GM12878 (cell line): ENCODE data around the gene TMEM217. TPM values are rescaled to one million over a fixed set of nuclear protein-coding genes. Genes with fewer than 3 reads are reported as not detected.

Experiments
- BRCA1 ChIP-seq: IDR thresholded peaks from 2 replicates; pipeline ENCODE4 v1.6.1; 2011; ENCODE audit warnings: low read depth, low read length, improper control_type of control experiment
- CBFB ChIP-seq: IDR thresholded peaks from 2 replicates; pipeline ENCODE4 v1.6.1; 2016; ENCODE audit warnings: antibody characterized with exemption, low read depth
- EGR1 ChIP-seq, 2 experiments: IDR thresholded peaks; 1 replicate in 1 of 2; 2 replicates in 1 of 2; pipeline ENCODE4 v1.6.1; 2011 to 2012; ENCODE audit warnings: low read depth in 2 of 2, low read length in 2 of 2, borderline replicate concordance in 1 of 2, mild to moderate bottlenecking in 1 of 2, moderate library complexity in 1 of 2
- GABPA ChIP-seq: IDR thresholded peaks from 2 replicates; pipeline ENCODE4 v1.6.1; 2014; ENCODE audit warnings: antibody characterized with exemption, low read depth, mild to moderate bottlenecking, inconsistent platforms
- HCFC1 ChIP-seq: fragments of 150-350 bp; IDR thresholded peaks from 2 replicates; pipeline ENCODE4 v1.6.1; 2014; ENCODE audit warnings: low read length
- MYC ChIP-seq: IDR thresholded peaks from 2 replicates; pipeline ENCODE4 v1.6.1; 2011; ENCODE audit warnings: mild to moderate bottlenecking, low read length, moderate library complexity, inconsistent platforms; ENCODE audit not compliant: insufficient read depth, insufficient replicate concordance, insufficient read length, severe bottlenecking
- NBN ChIP-seq: fragments of 450-650 bp; IDR thresholded peaks from 2 replicates; pipeline ENCODE4 v1.6.1; 2016
- SMARCA5 ChIP-seq: fragments of 450-650 bp; IDR thresholded peaks from 2 replicates; pipeline ENCODE4 v1.6.1; 2017; ENCODE audit warnings: mild to moderate bottlenecking
- SRF ChIP-seq, 2 experiments: IDR thresholded peaks; 2 replicates each; pipeline ENCODE4 v1.6.1; 2011; ENCODE audit warnings: low read depth in 2 of 2, low read length in 2 of 2, mild to moderate bottlenecking in 1 of 2, moderate library complexity in 1 of 2
- YBX1 ChIP-seq: fragments of 450-650 bp; IDR thresholded peaks from 2 replicates; pipeline ENCODE4 v1.6.1; 2016; ENCODE audit warnings: antibody characterized with exemption
- ZBED1 ChIP-seq: IDR thresholded peaks from 2 replicates; pipeline ENCODE4 v1.6.1; 2016; ENCODE audit warnings: borderline replicate concordance
- ZNF274 ChIP-seq: IDR thresholded peaks from one replicate; pipeline ENCODE4 v1.8.0; 2011; ENCODE audit not compliant: insufficient read length, insufficient read depth
- polyA plus RNA-seq, 11 experiments: library from polyadenylated mRNA; depleted of rRNA in 4 of 11; unstranded in 6 of 11; stranded (reverse) in 5 of 11; fragments of >200 nt; fragmentation: Nextera tagmentation in 4 of 11; fragmentation: Illumina TruSeq in 1 of 11; extraction: Ambion mirVana in 4 of 11; extraction: Trizol in 1 of 11; gene quantifications; 1 replicate in 1 of 11; 2 replicates in 10 of 11; pipeline versions ENCODE4 v1.2.1 to v1.2.3, GENCODE V29; 2011 to 2016; ENCODE audit warnings: inconsistent platforms in 2 of 11, missing spikeins in 2 of 11, low read depth in 1 of 11
- total RNA-seq, 4 experiments: library from RNA; depleted of rRNA in 3 of 4; stranded (reverse); fragments of >200 nt in 3 of 4; fragmentation: Illumina TruSeq in 1 of 4; extraction: Trizol in 1 of 4; gene quantifications; 2 replicates each; pipeline versions ENCODE4 v1.2.1 to v1.2.3, GENCODE V29; 2013 to 2021
- TF ChIP-seq, protein P1 (sequence below): IDR thresholded peaks from 2 replicates; pipeline ENCODE4 v1.6.1; 2011; ENCODE audit warnings: low read depth, mild to moderate bottlenecking, low read length, moderate library complexity, borderline replicate concordance; ENCODE audit errors: extremely low read depth
- TF ChIP-seq, protein P2 (sequence below): fragments of 450-650 bp; IDR thresholded peaks from 2 replicates; pipeline ENCODE4 v1.6.1; 2016; ENCODE audit warnings: mild to moderate bottlenecking
- TF ChIP-seq, protein P3 (sequence below): fragments of 450-650 bp; IDR thresholded peaks from 2 replicates; pipeline ENCODE4 v1.6.1; 2017; ENCODE audit warnings: mild to moderate bottlenecking
- TF ChIP-seq, protein P4 (sequence below): fragments of 450-650 bp; IDR thresholded peaks from 2 replicates; pipeline ENCODE4 v1.6.1; 2016; ENCODE audit warnings: mild to moderate bottlenecking, moderate library complexity, borderline replicate concordance
- TF ChIP-seq, protein P5 (sequence below): fragments of 450-650 bp; IDR thresholded peaks from 2 replicates; pipeline ENCODE4 v1.6.1; 2018; ENCODE audit warnings: mild to moderate bottlenecking, low read depth, moderate library complexity; ENCODE audit not compliant: partially characterized antibody

The TMEM217 gene
- total and polyA plus RNA-seq, 10 of the 15 experiments (the other 5 are each of a cell fraction or from before 2014, with no cell fraction given) = 1.3 to 4.5 (median 2.3) TPM

DNA sequence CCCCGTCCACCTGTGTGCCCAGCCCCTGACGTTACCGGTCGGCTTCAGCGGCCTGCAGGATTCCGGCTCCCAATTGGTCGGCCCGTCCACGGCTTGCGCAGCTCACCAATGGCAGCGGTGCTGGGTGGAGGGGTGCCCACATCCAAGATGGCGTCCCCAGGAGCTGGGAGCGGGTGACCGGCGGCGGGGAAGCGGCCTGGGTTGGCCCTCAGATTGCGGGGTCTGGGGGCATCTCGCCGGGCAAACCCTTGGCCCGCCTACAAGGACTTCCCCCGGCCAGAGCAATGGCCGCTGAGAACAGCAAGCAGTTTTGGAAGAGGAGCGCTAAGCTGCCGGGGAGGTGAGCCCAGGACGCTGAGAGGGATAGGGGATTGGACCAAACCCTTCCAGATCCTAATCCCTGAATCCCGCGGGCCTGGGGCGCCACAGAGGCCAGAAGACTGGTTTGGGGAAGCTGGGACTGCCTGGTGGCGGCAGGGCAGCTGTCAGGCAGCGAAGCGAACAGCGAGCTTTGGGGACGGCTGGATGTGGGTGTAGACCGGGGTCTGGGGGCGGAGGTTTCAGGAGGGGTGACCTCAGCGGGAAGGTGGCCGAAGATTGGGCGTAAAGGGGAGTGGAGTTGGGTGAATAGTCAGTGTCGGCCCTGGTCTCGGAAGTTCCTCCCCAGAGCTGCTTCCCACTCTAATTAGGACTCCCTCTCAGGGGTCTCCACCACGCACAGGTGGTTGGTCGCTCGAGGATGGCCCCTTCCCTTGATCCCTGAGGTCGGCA, at the start of gene TMEM217, which contains the start of gene TBC1D22B (continued):
- peak; percentile 60; the same call in 1 of the 2 replicates for TF ChIP-seq CBFB
- TF ChIP-seq, protein P1, sequence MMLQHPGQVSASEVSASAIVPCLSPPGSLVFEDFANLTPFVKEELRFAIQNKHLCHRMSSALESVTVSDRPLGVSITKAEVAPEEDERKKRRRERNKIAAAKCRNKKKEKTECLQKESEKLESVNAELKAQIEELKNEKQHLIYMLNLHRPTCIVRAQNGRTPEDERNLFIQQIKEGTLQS = no peak
- no peak for TF ChIP-seq YBX1
- no peak for TF ChIP-seq GABPA
- TF ChIP-seq ZBED1 = no peak; the same call in 1 of the 2 replicates
- TF ChIP-seq, protein P2, sequence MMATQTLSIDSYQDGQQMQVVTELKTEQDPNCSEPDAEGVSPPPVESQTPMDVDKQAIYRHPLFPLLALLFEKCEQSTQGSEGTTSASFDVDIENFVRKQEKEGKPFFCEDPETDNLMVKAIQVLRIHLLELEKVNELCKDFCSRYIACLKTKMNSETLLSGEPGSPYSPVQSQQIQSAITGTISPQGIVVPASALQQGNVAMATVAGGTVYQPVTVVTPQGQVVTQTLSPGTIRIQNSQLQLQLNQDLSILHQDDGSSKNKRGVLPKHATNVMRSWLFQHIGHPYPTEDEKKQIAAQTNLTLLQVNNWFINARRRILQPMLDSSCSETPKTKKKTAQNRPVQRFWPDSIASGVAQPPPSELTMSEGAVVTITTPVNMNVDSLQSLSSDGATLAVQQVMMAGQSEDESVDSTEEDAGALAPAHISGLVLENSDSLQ = 0 out of 2 replicates have a peak, but pooled peaks have one; percentile 18
- no peak for TF ChIP-seq BRCA1
- TF ChIP-seq, protein P3, sequence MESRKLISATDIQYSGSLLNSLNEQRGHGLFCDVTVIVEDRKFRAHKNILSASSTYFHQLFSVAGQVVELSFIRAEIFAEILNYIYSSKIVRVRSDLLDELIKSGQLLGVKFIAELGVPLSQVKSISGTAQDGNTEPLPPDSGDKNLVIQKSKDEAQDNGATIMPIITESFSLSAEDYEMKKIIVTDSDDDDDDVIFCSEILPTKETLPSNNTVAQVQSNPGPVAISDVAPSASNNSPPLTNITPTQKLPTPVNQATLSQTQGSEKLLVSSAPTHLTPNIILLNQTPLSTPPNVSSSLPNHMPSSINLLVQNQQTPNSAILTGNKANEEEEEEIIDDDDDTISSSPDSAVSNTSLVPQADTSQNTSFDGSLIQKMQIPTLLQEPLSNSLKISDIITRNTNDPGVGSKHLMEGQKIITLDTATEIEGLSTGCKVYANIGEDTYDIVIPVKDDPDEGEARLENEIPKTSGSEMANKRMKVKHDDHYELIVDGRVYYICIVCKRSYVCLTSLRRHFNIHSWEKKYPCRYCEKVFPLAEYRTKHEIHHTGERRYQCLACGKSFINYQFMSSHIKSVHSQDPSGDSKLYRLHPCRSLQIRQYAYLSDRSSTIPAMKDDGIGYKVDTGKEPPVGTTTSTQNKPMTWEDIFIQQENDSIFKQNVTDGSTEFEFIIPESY = no peak
- TF ChIP-seq MYC = no peak
- TF ChIP-seq EGR1 (IDR thresholded peaks at IDR 0.05; ENCODE audit: borderline replicate concordance in 1 of 2, low read depth in 2 of 2, low read length in 2 of 2) = peak in 1 of 2 experiments; percentile 98; a peak in 2 of 3 replicates
- no peak for TF ChIP-seq SRF (IDR thresholded peaks at IDR 0.05; ENCODE audit: low read depth in 2 of 2, low read length in 2 of 2)
- TF ChIP-seq HCFC1 = peak; percentile 84
- no peak for TF ChIP-seq ZNF274
- TF ChIP-seq, protein P4, sequence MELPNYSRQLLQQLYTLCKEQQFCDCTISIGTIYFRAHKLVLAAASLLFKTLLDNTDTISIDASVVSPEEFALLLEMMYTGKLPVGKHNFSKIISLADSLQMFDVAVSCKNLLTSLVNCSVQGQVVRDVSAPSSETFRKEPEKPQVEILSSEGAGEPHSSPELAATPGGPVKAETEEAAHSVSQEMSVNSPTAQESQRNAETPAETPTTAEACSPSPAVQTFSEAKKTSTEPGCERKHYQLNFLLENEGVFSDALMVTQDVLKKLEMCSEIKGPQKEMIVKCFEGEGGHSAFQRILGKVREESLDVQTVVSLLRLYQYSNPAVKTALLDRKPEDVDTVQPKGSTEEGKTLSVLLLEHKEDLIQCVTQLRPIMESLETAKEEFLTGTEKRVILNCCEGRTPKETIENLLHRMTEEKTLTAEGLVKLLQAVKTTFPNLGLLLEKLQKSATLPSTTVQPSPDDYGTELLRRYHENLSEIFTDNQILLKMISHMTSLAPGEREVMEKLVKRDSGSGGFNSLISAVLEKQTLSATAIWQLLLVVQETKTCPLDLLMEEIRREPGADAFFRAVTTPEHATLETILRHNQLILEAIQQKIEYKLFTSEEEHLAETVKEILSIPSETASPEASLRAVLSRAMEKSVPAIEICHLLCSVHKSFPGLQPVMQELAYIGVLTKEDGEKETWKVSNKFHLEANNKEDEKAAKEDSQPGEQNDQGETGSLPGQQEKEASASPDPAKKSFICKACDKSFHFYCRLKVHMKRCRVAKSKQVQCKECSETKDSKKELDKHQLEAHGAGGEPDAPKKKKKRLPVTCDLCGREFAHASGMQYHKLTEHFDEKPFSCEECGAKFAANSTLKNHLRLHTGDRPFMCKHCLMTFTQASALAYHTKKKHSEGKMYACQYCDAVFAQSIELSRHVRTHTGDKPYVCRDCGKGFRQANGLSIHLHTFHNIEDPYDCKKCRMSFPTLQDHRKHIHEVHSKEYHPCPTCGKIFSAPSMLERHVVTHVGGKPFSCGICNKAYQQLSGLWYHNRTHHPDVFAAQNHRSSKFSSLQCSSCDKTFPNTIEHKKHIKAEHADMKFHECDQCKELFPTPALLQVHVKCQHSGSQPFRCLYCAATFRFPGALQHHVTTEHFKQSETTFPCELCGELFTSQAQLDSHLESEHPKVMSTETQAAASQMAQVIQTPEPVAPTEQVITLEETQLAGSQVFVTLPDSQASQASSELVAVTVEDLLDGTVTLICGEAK = no peak
- TF ChIP-seq, protein P5, sequence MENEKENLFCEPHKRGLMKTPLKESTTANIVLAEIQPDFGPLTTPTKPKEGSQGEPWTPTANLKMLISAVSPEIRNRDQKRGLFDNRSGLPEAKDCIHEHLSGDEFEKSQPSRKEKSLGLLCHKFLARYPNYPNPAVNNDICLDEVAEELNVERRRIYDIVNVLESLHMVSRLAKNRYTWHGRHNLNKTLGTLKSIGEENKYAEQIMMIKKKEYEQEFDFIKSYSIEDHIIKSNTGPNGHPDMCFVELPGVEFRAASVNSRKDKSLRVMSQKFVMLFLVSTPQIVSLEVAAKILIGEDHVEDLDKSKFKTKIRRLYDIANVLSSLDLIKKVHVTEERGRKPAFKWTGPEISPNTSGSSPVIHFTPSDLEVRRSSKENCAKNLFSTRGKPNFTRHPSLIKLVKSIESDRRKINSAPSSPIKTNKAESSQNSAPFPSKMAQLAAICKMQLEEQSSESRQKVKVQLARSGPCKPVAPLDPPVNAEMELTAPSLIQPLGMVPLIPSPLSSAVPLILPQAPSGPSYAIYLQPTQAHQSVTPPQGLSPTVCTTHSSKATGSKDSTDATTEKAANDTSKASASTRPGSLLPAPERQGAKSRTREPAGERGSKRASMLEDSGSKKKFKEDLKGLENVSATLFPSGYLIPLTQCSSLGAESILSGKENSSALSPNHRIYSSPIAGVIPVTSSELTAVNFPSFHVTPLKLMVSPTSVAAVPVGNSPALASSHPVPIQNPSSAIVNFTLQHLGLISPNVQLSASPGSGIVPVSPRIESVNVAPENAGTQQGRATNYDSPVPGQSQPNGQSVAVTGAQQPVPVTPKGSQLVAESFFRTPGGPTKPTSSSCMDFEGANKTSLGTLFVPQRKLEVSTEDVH = no peak
- peak; percentile 59 for TF ChIP-seq SMARCA5
- peak; percentile 69 for TF ChIP-seq NBN
